ENCODE data around the gene COTL1. TPM values are rescaled to one million over a fixed set of nuclear protein-coding genes. Genes with fewer than 3 reads are reported as not detected.
"Not testable (repeated sequence)": the region's sequence is repeated elsewhere in the genome, so short reads cannot be mapped to it uniquely, and the experiment has no call there.

COTL1 gene
- polyA plus RNA-seq, 3 donors: 123 to 153 (median 140) TPM

DNA sequence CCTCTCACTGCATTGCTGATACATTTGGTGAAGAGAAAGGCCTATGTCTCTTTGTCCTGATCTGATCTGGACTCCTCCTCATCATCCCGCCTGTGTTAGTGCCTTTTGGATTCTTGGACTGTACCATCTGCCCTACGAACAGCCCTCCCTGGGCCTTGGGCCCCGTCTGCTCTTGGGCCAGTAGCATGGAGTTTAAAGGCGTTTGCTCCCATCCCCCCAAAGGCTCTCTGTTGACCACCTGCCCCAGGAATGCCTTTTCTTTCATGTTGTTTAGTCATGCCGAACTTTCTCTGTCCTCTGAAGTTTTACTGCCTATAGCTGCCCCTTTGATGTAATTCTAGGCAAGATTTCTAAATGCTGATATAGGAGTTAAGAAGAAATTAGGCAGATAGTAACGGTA is 82.5 kb downstream of the COTL1 start:
- no peak for DNase-seq

GRCh38 chr16:84534815-84535214 is 83.1 kb downstream of the COTL1 start:
- no peak for DNase-seq

DNA sequence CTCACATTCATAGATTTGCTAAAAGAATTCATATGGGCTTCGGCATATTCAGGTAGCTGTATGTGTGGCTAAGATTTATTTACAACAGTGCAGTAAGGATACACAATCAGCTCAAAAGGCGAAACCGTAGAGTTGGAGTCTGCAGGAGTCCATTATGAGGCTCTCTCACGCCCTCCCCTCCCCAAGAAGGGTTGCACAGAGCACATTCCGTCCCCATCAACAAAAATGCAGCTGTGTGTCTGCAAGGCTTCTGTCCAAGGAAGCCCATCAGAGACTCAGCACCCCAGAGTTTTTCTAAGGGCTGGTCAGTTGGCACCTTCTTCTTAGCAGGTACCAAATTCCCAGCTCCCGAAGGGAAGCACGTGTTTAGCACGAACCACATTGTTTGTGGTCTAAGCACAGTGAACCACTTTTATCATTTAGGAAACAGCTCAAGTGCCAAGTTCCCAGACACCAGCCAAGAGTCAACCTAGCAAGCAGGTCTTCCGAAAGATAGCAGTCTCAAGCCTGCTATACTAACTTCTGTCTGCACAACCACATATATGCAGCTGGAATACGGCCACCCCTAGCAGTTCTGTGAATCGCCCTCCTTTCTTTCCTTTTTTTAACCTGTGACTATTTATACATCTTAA is 84.9 kb downstream of the COTL1 start:
- no peak for DNase-seq

DNA sequence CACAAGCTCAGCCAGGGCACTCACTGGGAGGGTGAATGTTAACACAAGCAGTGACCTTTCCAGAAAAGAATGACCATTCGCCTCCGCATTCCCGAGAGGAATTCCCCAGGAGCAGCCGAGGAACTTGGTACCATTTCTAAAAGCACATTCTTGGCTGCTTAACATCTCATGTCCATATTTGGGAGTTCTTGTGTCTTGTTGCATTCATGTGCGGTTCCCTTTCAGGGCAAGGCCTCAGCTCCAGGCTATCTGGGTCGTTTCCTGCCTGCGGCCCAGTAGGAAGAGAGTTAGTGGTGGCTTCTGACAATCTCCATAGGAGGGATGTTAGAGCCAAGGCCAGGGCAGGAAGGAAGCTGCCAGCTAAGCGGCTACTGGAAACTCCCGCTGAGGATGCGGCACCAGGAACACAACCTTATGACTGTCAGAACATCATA is 85.6 kb downstream of the COTL1 start:
- DNase-seq: no peak

DNA sequence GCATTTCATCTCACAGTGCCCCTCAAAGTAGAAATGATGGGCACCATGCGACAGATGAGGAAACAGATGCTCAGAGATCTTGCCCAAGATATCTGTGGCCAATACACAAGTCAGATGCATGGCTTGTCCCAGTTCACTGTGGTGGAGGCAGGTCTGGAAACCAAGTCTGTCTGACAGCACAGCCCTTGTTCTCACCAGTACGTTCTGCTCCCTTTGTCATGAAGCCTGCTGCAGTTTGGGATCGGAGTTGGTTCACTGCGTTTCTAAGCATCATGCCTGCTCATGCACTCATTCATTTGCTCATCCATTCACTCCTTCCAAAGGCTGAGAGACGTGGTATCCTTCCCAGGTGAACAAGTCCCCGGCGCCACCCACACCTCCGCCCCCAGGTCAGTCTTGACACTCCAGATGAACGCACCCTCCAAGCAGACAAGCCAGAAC is 86.2 kb downstream of the COTL1 start:
- no peak for DNase-seq

GRCh38 chr16:84530590-84530989 is 87.3 kb downstream of the COTL1 start:
- no peak for DNase-seq

GRCh38 chr16:84529607-84530006 is 88.3 kb downstream of the COTL1 start:
- DNase-seq: no peak

DNA sequence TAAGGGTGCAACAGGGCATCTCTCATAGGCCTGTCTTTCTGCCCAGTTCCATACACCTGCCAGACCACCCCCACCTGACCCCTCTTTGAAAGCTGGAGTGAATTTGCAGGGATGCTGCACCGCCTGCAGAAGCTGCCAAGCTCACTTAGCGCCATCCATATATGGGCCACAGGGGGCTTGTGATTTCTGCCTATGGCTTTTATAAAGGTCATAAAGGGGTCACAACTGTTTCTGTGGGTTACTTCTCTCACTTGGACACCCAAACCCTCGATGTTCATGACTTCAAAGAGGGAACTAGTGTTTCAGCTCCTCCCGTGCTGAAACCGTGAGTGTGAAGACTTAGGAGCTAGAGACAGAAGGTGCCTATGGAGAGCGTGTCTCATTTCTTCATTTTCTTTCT is 89.6 kb downstream of the COTL1 start:
- DNase-seq: no peak

DNA sequence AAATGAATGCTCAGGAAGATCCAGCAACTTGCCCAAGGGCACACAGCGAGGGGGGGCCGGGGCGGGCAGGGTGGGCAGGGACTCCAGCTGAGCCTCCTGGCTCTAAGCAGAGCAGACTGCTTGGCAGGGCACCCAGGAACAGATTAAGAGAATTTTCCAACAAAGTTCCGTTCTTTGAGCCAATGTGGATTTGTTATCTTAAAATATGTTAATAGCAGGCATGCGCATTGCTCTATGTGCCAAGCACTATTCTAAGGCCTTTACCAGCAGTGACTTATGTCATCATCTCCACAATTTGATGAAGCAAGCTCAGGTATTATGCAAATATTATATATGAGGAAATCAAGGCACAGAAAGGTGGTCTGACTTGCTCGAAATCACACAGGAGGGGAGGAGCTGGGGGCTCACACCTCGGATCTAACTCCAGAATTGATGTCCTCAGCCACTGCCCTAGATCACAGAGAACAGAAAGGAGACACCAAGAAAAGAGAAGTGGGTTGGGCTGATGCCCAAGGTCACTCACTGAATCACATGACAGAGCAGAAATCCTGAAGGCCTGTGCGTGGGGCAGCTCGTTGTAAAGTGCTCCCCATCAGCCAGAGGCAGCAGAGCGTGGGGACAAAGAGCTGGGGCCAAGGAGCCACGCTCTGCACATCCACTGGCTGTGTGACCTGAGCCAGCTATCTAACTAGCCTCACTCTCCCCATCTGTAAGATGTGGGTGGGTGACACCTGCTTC is 90.2 kb downstream of the COTL1 start:
- DNase-seq: no peak

- no peak for DNase-seq
Observed at GRCh38 chr16:84526794-84527531, 90.9 kb downstream of the COTL1 start.

DNA sequence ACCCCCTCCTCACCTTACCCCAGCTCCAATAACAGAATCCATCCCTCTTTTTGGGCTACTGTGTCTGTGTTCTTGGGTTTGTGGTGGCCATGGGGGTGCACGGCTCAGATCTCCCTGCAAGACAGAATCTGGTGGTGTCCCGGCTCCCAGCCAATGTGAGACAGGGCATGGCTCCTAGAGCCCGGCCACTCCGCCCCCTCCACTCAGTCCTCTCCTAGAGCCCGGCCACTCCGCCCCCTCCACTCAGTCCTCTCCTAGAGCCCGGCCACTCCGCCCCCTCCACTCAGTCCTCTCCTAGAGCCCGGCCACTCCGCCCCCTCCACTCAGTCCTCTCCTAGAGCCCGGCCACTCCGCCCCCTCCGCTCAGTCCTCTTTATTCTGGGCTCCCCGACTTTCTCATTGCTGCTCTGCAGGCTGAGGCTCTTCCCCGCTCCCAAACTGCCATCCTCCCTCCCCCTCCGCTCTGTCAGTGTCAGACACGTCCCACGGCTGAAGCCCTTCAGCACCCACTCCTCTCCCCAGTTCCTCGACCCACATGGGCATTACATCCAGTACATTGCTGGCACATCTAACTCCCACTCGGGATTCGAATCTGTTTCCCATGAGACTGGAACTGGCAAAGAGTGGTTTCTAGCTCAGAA is 92.8 kb downstream of the COTL1 start:
- not testable (repeated sequence) for DNase-seq

GRCh38 chr16:84524346-84524920 is 93.4 kb downstream of the COTL1 start:
- no peak for DNase-seq

GRCh38 chr16:84521497-84521770 is 96.4 kb downstream of the COTL1 start:
- no peak for DNase-seq

DNA sequence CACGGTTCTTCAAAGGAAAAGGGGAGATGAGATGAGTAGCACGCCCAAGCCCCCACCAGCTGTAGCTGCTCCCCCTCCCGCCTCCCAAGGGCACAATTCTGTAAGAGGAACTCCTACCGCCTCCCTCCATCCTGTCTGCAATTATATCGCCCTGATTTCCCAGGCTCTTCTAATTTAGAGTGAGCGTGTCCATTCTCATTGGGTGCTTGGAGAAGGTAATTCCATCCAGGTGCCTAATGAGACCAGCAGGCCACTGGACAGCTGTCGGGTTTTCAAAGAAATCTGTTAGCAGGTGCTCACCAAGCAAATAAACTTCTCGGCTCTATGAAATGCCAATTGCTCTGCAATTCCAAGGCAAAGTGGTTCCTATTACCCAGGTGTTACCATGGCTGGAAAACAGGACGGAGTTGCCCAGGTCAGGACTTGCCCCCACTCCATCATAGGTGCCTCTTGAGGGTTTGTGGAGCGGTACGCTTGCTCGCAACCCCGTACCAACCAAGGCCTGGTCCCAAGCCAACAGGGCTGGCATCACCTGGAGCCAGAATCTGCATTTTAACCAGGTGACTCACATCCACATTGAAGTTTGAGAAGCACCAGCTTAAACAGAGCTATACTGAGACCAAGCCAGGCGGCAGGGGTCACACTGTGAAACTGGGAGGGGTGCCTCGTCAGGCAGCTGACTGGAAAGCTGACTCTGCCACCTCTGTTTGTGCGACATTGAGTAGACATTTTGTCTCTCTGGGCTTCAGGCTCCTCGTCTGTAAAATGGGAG is 97.0 kb downstream of the COTL1 start:
- no peak for DNase-seq

DNA sequence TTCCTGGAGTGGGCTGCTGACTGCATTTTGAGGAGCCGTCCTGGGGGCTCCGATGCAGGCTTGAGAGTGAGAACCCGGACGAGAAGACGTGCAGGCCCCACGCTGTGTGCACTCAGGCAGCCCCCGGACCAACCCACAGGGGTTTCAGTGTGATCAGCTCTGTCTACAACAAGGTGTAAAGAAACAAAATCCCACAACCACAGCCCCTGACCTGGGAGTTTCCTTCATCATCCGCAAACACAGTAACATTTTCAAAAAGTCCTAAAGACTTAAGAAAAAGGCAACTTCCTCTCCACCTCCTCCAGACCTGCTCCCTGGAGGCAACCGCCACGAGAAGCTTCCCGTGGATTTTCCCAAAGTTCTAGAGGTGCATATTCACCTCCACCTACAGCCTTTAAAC is 98.0 kb downstream of the COTL1 start:
- no peak for DNase-seq

- DNase-seq: no peak
Observed at GRCh38 chr16:84518804-84519341, 99.0 kb downstream of the COTL1 start.

GRCh38 chr16:84518220-84518619 is 99.7 kb downstream of the COTL1 start:
- not testable (repeated sequence) for DNase-seq

- no peak for DNase-seq
Observed at GRCh38 chr16:84517366-84517765, 100.5 kb downstream of the COTL1 start.

Measured in renal pelvis (tissue), 4 donors.